Measurements from ENCODE around the gene SLC30A7. TPM values are rescaled to one million over a fixed set of nuclear protein-coding genes. Genes with fewer than 3 reads are reported as not detected.
"Not testable (repeated sequence)": the region's sequence is repeated elsewhere in the genome, so short reads cannot be mapped to it uniquely, and the experiment has no call there.

SLC30A7 gene
- total and polyA plus RNA-seq, 8 donors: 17.6 to 46.7 (median 20.6) TPM

DNA sequence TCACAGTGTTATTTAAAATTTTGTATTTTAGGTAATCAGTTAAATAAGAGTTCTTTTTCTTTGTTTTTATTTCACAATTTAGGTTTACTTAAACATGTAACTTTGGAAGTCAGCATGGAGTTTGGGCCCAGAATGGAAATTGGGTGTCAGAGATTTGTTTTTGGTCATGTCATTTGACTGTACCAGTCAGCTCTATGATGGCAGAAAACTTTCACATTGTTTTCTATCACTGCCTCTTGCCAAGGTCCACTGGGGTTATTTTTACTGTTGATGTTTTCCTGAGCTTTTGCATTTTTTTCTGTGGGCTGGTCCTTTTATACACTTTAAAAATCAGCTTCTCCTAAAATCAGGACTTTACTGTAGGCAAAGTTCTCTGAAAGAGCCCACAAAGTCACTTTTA is 54.4 kb downstream of the SLC30A7 start:
- ATAC-seq (peak; percentile 18), DNase-seq (peak in 2 of 4 donors; percentile 58 to 73)
- Histone ChIP-seq H3K4me1 (peaks cover 7 to 32% of the 10 kb centered on the region in 2 donors), H3K27me3 (no peaks in the 10 kb centered on the region), H3K9me3 (no peaks in the 10 kb centered on the region), H3K4me3 (no peak overlapping the region), H3K27ac (peak overlapping the region in 1 of 2 donors; percentile 49), H3K36me3 (peaks cover 0 to 13% of the 10 kb centered on the region in 2 donors)
- TF ChIP-seq, protein P1, sequence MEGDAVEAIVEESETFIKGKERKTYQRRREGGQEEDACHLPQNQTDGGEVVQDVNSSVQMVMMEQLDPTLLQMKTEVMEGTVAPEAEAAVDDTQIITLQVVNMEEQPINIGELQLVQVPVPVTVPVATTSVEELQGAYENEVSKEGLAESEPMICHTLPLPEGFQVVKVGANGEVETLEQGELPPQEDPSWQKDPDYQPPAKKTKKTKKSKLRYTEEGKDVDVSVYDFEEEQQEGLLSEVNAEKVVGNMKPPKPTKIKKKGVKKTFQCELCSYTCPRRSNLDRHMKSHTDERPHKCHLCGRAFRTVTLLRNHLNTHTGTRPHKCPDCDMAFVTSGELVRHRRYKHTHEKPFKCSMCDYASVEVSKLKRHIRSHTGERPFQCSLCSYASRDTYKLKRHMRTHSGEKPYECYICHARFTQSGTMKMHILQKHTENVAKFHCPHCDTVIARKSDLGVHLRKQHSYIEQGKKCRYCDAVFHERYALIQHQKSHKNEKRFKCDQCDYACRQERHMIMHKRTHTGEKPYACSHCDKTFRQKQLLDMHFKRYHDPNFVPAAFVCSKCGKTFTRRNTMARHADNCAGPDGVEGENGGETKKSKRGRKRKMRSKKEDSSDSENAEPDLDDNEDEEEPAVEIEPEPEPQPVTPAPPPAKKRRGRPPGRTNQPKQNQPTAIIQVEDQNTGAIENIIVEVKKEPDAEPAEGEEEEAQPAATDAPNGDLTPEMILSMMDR (IDR thresholded peaks at IDR 0.05): no peak
- intact Hi-C loops (cut with DNase I): no loop called here

DNA sequence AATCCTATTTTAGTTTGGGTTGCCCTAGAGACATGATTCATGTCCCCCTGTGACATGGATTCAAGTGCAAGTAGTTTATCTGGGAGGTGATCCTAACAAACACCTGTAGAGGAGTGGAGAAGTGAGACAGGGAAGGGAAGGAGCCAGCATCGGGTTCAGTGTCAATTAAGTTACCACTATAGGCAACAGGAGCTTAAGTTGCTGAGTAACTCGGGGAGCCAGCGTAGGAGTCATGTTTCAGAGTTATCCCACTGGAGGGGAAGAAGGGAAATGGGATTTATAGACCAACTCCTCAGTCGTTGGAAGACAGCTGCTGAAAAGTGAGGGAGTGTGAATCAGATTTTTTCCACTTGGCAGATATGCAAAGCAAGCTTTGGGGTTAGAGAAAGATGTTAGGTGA is 54.9 kb downstream of the SLC30A7 start:
- ATAC-seq (no peak), DNase-seq (peak in 2 of 4 donors; percentile 49 to 58)
- no peak overlapping the region for H3K4me3 ChIP-seq
- no peaks in the 10 kb centered on the region for H3K9me3 ChIP-seq
- H3K27me3 ChIP-seq: no peaks in the 10 kb centered on the region
- intact Hi-C loops (cut with DNase I): no loop called here
- H3K27ac ChIP-seq: peak overlapping the region in 1 of 2 donors; percentile 49
- peaks cover 7 to 36% of the 10 kb centered on the region in 2 donors for H3K4me1 ChIP-seq
- peaks cover 0 to 13% of the 10 kb centered on the region in 2 donors for H3K36me3 ChIP-seq
- TF ChIP-seq, protein P1 (IDR thresholded peaks at IDR 0.05): no peak

DNA sequence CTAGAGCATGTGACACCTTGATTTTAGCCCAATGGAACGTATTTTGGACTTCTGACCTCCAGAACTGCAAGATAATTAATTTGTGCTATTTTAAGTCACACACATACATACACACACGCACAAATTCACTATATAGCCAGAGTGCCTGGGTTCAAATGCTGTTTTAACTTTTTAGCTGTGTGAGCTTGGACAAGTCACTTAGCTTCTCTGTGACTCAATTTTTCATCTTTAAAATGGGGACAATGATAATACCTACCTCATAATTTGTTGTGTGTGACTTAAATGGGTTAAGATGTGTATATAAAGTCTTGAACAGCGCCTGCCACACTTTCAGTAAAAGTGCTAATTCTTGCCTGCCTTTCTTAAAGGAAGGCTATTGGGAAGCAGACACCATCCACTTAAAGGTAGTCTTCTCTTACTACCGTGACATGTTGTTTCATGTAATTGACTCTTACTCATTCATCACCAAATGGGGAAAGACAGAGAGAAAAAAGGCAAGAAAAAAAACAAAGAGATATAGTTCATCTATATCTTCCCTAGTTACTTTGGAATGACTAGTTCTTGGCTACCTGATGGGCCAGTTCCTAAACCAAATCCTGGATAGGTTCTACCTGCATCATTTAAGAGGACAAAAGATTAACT is 56.3 kb downstream of the SLC30A7 start:
- Histone ChIP-seq H3K27me3 (no peaks in the 10 kb centered on the region), H3K27ac (no peak overlapping the region), H3K36me3 (peaks cover 0 to 13% of the 10 kb centered on the region in 2 donors), H3K4me1 (peaks cover 7 to 33% of the 10 kb centered on the region in 2 donors), H3K9me3 (no peaks in the 10 kb centered on the region), H3K4me3 (no peak overlapping the region)
- intact Hi-C loops (cut with DNase I): no loop called here
- DNase-seq (no peak), ATAC-seq (no peak)
- TF ChIP-seq, protein P1 (IDR thresholded peaks at IDR 0.05): no peak

DNA sequence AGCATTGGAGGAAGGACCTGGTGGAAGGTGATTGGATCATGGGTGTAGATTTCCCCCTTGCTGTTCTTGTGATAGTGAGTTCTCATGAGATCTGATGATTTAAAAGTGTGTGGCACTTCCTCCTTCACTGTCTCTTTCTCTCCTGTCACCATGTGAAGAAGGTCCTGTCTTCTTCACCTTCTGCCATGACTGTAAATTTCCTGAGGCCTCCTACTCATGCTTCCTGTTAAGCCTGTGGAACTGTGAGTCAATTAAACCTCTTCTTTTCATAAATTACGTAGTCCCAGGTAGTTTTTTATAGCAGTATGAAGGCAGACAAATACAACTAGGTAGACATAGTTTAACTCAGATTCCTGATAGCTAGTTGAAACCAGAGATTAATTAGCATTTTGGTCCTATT is 57.1 kb downstream of the SLC30A7 start:
- ATAC-seq; intact Hi-C loops (cut with DNase I); H3K9me3 ChIP-seq; H3K27me3 ChIP-seq; H3K4me3 ChIP-seq; DNase-seq: not testable (repeated sequence)
- Histone ChIP-seq H3K4me1 (peaks cover 7 to 33% of the 10 kb centered on the region in 2 donors), H3K27ac (peak overlapping the region in 1 of 2 donors; percentile 38), H3K36me3 (peaks cover 0 to 13% of the 10 kb centered on the region in 2 donors)

DNA sequence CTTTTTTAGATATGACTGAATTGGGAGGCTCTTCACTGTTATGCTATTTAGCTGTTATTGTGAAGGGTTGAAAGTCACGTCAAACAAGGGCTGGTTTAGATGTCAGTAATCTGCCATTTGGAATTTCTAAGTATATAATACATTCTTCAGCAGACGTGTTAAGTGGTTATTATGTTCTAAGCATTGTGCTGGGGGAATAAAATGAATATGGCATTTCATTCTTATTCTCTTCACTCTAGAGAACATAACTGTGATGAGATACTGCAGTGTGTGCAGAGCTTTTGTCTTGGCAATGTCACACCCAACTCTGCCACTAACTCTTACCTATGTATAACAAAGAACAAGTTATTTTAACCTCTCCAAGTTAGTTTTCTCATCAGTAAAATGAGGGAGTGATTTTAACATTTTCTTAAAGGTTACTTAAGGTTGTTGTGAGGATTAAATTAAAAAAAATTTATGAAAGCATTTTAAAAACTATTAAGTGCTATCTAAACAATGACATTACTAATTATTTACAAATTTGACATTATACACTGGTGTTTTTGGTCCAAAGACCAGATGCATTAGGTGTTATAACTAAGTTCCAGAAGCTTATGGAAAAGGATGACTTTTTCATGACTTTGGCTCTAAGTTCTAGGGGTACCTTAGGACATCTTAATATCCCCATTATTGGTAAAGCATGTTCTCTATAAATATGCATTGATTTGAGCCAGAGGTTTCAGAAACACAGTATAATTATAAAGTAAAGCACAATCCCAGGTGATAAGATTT is 58.3 kb downstream of the SLC30A7 start:
- no peaks in the 10 kb centered on the region for H3K9me3 ChIP-seq
- H3K27ac ChIP-seq: no peak overlapping the region
- DNase-seq (no peak), ATAC-seq (no peak)
- H3K27me3 ChIP-seq: no peaks in the 10 kb centered on the region
- TF ChIP-seq, protein P1 (IDR thresholded peaks at IDR 0.05): no peak
- no peak overlapping the region for H3K4me3 ChIP-seq
- peaks cover 5 to 26% of the 10 kb centered on the region in 2 donors for H3K4me1 ChIP-seq
- H3K36me3 ChIP-seq: peaks cover 0 to 13% of the 10 kb centered on the region in 2 donors
- intact Hi-C loops (cut with DNase I): no loop called here
